ENCODE results near the gene COLGALT1.
"Not testable (repeated sequence)": the region's sequence is repeated elsewhere in the genome, so short reads cannot be mapped to it uniquely, and the experiment has no call there.

Gene COLGALT1

DNA sequence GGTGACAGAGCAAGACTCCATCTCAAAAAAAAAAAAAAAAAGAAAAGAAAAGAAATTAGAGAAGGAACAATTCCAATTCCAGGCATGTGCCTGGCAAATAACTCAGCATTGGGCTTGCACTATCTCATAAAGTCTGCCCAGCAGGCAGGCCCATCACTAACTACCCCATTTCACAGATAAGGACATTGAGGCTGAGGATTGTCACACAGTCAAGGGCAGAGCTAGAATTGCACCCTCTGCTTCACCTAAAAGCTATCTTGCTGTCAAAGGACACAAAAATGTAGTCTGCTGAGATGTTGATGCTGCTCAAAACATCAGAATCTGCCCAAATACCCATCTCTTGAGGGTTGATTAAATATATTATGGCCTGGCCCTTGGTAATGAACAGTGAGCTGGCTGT is 20.7 kb upstream of the COLGALT1 start:
- no peak for DNase-seq

DNA sequence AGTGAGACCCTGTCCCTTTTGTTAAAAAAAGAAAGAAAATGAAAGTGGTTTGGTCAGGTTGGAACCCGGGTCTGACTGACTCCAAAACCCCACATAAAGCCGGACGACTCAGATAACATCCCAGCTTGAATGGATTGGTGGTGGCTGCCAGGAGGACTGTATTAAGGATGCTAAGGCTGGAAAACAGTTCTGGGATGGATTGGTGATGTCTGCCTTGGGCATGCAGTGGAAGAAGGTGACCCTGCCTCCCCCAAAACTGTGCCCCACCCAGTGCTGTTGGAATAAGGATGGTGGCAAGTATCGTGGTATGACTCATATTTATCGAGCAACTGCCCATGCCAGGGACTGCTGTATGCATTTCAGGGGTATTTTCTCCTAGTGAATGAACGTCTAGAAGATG is 18.5 kb upstream of the COLGALT1 start:
- DNase-seq, result no peak

DNA sequence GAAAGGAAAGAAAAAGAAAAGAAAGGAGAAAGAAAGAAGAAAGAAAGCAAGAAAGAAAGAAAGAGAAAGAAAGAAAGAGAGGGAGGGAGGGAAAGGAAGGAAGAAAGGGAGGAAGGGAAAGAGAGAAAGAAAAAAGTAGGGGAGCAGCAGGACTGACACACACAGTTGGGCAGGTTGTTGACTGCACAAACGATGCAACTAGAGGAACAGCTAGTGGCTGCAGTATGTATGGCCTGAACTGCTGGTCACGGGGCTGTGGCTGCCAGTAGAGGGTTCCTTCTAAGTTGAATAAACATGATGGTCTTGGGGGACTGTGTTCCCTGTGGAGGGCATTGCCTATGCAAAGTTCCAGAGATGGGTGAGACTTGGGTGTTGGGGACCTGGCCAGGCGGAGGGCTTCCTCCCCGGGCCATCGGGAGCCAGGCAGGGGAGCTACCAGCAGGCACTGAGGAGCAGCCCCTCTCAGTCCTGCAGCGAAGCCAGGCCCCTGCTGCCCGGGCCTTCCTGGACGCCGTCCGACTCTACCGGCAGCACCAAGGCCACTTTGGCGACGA is 16.7 kb upstream of the COLGALT1 start:
- DNase-seq, result no peak

DNA sequence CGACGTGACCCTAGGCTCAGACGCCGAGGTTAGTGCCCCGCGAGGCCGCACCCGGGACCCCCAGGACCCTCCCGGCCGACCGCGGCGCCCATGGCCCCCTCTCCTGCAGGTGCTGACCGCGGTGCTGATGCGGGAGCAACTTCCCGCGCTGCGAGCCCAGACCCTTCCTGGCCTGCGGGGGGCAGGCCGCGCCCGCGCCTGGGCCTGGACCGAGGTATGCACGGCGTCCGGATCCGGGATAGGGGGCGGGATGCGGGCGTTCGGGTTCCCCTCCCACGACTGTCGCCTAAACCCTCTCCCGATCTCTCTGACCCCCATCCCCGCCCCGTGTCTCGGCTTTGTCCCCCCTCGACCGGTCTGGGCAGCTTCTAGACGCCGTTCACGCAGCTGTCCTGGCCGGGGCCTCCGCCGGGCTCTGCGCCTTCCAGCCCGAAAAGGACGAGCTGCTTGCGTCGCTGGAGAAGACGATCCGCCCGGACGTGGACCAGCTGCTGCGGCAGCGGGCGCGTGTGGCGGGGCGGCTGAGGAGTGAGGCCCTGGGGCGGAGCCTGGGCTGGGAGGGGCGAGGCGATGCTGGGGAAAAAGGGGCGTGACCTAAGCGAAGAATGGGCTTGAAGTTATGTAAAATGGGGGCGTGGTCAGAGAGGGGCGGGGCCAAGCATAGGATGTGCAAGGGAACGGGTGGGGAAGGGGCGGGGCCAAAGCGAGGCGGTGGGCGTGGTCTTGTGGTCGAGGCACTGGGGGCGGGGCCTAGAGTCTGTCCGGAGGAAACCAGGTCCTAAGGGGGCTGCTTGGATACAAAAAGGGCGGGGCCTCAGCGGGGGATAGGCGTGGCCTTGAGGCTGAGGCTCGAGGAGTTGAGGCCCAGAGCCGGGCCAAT is 16.0 kb upstream of the COLGALT1 start:
- DNase-seq, result peak; percentile 98

DNA sequence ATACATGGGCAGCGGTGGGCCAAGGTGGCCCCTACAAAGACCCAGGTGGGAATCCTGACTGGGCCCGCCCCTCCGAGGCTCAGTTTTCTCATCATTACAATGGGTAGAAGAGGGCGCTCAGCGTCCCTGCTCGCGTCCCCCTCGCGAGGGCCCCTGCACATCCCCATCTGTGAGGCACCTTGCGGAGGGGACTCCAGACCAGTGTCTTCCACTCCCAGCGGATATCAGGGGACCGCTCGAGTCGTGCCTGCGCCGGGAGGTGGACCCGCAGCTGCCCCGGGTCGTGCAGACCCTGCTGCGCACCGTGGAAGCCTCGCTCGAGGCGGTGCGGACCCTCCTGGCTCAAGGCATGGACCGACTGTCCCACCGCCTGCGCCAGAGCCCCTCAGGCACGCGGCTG is 15.3 kb upstream of the COLGALT1 start:
- DNase-seq, result no peak

DNA sequence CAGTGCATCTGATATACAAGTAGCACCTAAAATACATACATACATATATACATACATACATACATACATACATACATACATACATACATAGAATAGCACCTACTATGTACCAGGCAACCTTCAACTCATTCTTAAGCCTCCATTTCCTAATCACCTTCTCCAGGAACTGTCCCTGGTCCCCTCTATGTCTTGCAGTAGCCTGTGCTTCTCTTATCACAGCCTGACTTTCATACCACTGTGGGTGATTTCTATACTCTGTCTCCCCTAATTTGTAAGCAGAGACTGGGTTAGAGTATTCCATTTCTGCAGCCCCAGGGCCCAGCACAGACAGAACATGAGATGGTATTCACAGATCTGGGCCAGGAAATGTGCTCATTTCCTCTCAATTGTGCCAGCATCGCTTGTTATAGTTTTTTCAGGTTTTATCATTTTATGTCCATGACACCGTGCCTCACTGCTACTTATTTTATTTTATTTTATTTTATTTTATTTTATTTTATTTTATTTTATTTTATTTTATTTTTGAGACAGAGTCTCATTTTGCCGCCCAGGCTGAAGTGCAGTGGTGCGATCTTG is 14.2 kb upstream of the COLGALT1 start:
- no peak for DNase-seq

DNA sequence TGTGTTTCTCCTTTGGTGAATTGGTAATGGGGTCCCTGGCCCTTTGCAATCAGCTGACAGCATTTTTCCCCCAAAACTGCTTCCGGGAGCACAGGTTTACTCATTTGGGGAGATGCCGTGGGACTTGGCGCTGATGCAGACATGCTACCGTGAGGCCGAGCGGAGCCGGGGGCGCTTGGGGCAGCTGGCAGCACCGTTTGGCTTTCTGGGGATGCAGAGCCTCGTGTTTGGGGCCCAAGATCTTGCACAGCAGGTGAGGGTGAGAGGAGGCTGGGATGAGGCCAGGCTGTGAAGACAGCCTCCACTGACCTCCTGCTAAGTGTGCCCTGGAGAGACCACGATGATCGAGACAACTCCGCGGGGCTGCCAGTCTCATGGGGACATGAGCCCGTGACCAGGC is 13.4 kb upstream of the COLGALT1 start:
- DNase-seq, result no peak

DNA sequence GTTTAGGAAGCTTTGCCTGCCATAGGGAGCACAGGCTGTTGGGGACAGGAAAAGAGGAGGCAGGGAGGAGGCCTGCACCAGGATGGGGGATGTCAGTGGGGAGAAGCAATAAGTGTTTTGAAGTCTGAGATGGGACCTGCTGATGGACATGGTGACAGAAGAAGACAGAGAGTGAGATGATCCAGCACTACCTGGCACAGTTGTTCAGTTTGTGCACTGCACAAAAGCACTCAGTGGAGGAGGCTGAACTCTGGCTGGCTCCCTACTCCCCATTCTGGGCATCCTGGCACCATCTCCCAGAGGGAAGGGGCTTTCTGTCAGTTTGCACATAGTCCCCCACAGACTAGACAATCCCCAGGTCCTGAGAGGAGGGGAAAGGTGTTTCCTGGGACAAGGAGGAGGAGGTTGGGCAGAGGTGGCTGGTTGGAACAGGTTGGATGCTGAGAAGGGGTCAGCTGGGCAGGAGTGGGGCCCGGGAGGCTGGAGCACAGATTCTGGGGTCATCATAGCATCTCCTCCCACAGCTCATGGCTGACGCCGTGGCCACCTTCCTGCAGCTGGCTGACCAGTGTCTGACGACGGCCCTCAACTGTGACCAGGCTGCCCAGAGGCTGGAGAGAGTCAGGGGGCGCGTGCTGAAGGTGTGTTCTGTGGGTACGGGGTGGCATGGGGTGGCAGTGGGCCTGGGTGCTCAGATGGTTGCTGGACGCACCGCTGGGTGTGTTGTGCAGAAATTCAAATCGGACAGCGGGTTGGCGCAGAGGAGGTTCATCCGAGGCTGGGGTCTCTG is 12.5 kb upstream of the COLGALT1 start:
- DNase-seq, result no peak

DNA sequence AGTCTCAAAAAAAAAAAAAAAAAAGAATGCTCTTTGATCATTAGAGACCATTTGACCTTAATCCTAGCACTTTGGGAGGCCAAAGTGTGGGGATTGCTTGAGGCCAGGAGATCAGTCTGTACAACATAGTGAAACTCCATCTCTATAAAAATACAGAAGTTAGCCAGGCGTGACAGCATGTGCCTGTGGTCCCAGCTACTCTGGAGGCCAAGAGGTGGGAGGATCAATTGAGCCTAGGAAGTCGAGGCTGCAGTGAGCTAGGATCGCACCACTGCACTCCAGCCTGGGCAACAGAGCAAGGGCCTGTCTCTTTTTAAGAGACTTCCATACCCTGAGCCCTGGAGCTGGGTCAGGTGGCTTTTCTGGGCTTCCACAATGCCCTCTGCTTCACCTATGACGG is 11.5 kb upstream of the COLGALT1 start:
- no peak for DNase-seq

DNA sequence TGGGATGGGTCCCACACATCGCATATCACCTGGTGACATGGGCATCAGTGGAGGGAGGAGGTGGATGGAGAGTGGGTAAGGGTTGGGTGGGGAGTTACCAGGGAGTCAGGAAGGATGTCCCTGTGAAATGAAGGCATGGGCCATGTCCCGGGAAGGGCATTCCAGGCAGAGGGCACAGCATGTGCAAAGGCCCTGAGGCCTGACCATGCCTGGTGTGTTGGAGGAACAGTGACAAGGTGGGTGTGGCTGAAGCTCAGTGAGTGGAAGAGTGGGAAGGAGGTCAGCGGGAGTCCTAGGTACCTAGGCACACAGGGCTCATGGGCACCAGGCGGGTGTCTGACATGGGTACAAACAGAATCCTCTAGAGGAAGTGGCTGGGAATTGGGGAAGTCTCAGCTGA is 11.0 kb upstream of the COLGALT1 start:
- DNase-seq, result no peak

DNA sequence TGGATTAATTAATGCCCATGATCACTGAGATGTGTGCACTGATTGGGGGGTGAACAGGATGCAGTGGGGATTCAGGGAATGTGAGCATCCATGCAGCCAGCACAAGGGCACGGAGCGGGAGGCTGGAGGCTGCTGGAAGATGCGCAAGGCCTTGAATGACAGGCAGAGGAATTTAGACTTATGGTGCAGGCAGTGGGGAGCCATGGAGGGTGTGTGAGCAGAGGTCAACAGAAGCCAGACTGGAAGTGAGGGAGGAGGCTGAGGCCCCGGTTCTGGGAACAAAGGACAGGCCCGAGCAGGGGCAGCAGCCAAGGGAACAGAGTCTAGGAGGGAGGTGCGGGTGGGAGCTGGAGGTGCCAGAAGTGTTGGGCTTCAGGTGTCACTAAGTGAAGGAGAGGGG is 7.3 kb upstream of the COLGALT1 start:
- DNase-seq, result no peak

DNA sequence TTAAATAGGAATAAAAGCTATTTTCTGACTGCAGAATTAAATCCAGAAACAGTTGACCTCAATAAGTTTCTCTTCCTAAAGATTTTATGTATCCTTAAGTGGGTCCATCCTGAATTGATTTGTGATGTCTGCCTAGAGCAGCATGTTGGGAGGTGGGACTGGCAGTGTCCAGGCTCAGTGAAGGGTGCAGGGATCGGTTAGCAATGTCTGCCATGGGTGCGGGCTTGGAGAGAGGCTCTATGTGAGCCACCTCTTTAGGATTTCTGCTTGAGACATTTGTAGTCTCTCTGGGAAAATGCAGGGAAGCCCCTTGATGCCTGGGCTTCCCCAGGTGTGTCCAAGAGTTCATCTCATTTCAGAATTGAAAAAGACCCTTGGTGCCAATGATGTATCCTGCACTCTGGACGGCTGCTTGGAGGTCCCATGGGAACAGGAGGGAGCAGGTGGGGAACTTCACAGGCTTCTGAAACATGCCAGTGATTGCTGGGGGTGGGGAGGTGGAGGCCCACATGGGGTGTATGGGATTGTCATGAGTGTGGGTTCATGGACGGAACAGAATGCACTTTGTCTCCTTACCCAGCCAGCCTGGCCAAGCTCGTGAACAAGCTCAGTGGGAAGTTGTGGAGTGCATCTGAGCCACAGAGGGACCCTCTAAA is 6.2 kb upstream of the COLGALT1 start:
- no peak for DNase-seq

DNA sequence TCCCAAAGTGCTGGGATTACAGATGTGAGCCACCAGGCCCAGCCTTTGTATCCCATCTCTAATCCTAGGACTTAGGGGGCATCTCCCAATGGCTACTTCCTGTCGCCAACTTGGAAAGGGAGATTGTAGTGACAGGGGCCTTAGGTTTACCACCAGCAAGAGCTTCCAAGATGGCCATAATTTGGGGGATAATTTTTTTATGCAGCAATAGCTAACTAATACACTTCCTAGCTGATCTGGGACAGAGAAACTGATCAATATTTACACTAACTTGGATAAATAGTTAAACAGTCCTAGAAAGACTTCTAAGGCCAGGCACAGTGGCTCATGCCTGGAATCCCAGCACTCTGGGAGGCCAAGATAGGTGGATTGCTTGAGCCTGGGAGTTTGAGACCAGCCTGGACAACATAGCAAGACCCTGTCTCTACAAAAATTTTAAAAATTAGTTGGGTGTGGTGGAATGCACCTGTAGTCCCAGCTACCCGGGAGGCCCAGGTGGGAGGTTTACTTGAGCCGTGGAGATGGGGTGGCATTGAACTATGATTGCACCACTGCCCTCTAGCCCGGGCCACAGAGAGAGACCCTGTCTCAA is 5.3 kb upstream of the COLGALT1 start:
- no peak for DNase-seq

DNA sequence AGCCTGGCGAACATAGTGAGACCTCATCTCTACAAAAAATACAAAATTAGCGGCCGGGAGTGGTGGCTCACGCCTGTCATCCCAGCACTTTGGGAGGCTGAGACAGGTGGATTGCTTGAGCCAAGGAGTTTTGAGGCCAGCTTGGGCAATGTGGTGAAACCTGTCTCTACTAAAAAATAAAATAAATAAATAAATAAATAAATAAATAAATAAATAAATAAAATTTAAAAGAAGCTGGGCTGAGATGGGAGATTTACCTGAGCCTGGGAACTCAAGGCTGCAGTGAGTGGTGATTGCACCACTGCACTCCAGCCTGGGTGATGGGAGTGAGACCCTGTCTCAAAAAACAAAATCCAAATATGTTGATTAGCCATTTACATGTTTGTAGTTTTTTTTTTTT is 2.7 kb upstream of the COLGALT1 start:
- DNase-seq, result not testable (repeated sequence)

DNA sequence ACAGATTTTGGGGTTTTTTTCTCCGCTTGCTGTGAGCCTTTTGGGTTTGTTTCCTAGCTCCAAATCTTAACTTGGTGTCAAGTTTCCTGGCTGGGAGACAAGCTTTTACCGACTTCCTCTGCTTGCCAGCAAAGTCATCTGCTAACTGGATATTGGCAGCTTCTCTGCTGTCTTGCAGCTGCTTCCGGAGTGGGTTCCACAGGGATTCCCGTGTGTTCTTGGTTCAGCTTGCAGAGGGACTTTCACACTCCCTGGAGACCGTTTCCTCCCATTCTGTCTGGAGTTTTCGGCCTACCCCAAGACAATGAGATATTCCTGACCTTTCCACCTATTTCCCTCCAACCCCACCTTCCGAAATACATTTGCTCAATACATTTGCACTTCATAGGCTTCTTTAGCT is 2.2 kb upstream of the COLGALT1 start:
- no peak for DNase-seq

DNA sequence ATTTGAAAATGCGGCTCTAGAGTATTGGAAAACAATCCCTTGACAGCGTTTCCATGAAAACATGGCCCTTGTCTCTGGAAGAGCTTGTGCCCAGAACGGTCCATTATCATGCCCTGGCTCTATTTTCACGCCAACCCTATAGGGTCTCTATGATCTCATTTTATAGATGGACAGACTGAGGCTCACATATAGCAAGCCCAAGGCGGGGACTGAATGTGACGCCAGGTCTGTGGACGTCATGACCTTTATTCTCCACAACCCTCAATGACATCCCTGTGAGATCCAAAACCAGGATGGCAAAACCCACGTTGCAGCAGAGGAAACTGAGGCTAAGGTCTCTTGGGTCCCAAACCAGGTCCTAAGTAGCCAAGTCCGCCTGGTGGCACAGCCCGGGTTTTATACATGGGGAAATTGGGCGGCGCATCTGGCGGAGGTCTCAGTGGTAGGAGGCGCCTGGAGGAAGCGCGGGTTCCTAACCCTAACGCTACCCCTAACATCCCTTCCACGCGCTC is 425 bp upstream of the COLGALT1 start:
- DNase-seq, result no peak

DNA sequence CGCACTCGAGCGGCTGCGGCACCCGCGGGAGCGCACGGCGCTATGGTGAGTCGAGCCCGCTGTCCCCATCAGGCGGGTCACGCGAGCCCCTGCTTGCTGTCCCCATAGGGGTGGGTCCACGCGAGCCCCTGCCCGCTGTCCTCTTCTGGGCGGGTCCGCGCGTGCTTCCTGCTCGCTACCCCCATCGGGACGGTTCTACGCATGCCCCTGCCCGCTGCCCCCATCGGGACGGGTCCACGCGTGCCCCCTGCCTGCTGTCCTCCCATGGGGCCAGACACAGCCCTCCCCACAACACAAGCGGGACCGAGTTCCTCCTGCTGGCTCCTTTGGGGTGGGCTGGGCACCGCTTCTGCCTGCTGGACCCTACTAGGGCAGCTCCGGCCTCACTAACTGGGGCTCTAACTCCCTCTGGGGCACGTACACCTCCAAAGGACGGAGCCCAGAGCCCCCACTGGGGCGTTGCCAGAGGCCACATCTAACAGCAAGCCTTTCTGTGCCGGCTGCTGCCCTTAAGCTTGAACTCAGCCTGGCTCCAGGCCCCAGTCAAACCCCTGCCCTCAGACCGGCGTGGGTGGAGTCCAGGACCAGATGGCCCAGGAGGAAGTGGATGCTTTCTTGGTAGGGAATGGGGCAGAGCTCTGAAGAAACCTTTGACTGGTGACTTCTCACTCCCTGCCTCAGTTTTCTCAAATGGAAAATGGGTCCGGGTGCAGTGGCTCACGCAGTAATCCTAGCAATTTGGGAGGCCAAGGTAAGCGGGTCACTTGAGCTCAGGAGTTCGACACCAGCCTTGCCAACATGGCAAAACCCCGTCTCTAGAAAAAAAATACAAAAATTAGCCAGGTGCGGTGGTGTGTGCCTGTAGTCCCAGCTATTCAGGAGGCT is 722 bp downstream of the COLGALT1 start:
- peak; percentile 44 for DNase-seq

DNA sequence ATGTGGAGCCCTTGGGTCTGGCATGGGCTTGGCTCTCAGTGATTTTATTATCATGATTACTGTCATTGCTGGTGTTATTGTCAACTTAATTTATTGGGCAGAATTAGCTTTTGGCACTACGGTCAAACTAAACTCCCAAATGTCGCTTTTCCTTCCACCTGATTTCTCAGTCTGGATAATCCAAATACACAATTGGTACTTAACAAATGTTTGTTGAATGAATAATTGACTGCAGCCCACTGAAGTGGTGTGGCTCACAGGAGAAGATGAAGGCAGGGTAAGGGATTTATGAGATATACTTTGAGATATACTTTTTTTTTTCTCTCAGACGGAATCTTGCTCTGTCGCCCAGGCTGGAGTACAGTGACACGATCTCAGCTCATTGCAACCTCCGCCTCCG is 1.5 kb downstream of the COLGALT1 start:
- no peak for DNase-seq

DNA sequence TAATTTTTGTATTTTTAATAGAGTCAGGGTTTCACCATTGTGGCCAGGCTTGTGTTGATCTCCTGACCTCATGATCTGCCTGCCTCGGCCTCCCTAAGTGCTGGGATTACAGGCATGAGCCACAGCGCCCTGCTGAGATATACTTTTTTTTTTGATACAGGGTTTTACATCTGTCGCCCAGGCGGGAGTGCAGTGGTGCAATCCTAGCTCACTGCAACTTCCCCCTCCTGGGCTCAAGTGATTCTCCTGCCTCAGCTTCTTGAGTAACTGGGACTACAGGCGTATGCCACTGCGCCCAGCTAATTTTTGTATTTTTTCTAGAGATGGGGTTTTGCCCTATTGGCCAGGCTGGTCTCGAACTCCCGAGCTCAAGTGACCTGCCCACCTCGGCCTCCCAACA is 2.0 kb downstream of the COLGALT1 start:
- DNase-seq, result peak; percentile 52

DNA sequence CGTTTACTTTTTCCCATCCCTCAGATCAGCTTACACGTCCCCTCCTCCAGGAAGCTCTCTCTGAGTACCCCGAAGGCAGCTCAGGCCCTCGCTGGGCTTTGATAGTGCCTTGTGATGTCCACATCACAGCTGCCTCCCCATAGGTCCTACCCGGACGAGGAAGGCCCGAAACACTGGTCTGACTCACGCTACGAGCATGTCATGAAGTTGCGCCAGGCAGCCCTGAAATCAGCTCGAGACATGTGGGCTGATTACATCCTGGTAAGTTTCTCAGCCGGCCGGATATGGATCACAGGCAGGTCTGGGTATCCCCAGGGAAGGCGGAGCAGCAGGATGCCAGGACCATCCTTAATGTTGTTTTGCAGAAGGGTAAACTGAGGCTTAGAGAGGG is 4.8 kb downstream of the COLGALT1 start:
- peak; percentile 63 for DNase-seq

DNA sequence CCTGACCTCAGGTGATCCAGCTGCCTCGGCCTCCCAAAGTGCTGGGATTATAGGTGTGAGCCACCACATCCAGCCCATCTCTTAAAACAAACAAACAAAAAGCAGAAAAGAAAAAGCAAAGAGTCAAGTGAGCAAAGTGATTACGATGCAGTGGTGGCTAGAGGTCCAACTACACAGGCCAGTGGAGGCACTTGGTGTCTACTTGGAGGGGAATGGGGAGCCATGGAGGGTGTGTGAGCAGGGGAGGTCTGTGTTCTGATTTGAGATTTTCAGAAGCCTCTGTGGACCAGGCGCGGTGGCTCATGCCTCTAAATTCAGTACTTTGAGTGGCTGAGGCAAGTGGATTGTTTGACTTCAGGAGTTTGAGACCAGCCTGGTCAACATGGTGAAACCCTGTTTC is 6.6 kb downstream of the COLGALT1 start:
- no peak for DNase-seq

Measured in CD4-positive, alpha-beta T cell treated with Interleukin-15 for 1 hour (primary cell).